Pancreas (tissue), 10 donors: ENCODE results near the gene EML1. TPM values are rescaled to one million over a fixed set of nuclear protein-coding genes. Genes with fewer than 3 reads are reported as not detected.
A peak's percentile ranks its signal among the peaks of the same experiment; 100 is the strongest.

Experiments
- ATAC-seq, 4 donors: fragments of 200-7000 bp; cut with Tn5 transposase; one replicate each; pipeline versions ENCODE4 v1.8.0 to v1.9.1; 2020; ENCODE audit warnings: mild to moderate bottlenecking in 4 of 4, moderate library complexity in 4 of 4
- DNase-seq, 6 donors: peaks; one replicate each; pipeline ENCODE4 v3.0.0-alpha.2; 2020
- FAIRE-seq: peaks from 2 replicates; lab custom pipeline; 2012; peaks lifted over from hg19 to GRCh38; lab: Jason Lieb, UNC
- H3K27ac ChIP-seq, 4 donors: fragments of 200-600 bp; sonication (generic); 1 replicate in 3 of 4; 2 replicates in 1 of 4; pipeline versions ENCODE4 v1.5.0 to v1.8.0; 2020
- H3K27me3 ChIP-seq, 4 donors: fragments of 200-600 bp; one replicate each; pipeline ENCODE4 v1.8.0; 2021
- H3K36me3 ChIP-seq, 3 donors: fragments of 200-600 bp; sonication (generic) in 1 of 3; one replicate each; pipeline versions ENCODE4 v1.5.0 to v1.8.0; 2020 to 2021
- H3K4me1 ChIP-seq, 3 donors: fragments of 200-600 bp; one replicate each; pipeline ENCODE4 v1.8.0; 2021
- H3K4me3 ChIP-seq, 4 donors: fragments of 200-600 bp; sonication (generic) in 2 of 4; one replicate each; pipeline versions ENCODE4 v1.5.0 to v1.8.0; 2020 to 2021
- H3K9me3 ChIP-seq, 4 donors: fragments of 200-600 bp; one replicate each; pipeline ENCODE4 v1.8.0; 2021
- WGBS, 2 donors: extraction: QIAGEN DNeasy Blood & Tissue Kit; methylation state at CpG; one replicate each; pipeline ENCODE4 v1.1.7; 2013; 5-methylcytosine and 5-hydroxymethylcytosine counted together
- intact Hi-C, 3 donors: fragments of 100-400 bp; cut with DNase I; formaldehyde crosslinking; loops; one replicate each; pipeline versions ENCODE4 v1.11.1 to v1.14.2; 2022
- polyA plus RNA-seq, 2 donors: library from polyadenylated mRNA; stranded (reverse); fragments of 200-250 nt; gene quantifications; one replicate each; pipeline ENCODE4 v1.2.3, GENCODE V29; 2013
- total RNA-seq, 6 donors: library from RNA; stranded (reverse); fragmentation: NEBNext Ultra II Directional in 4 of 6; extraction: Animal tissue kit (Norgen Biotek cat#: 25700) in 4 of 6; gene quantifications; one replicate each; pipeline versions ENCODE4 v1.2.1 to v1.2.4, GENCODE V29; 2021 to 2023
- TF ChIP-seq, protein P1 (sequence below), 4 donors: fragments of 200-600 bp; sonication (generic) in 3 of 4; IDR thresholded peaks; one replicate each; pipeline versions ENCODE4 v1.5.0 to v1.8.0; 2021; ENCODE audit warnings: antibody characterized with exemption in 4 of 4
- donor health status: healthy with polysubstance abuse.
- donor health status: DM: no; HTN: no; CAD: no; lungs with moderate emphysema.
- donor health status: DM: no; HTN: no; CAD: no.
- donor health status: control.
- donor health status: control.
- donor health status: Bipolar disorder and iron deficiency.
- donor health status: DM: yes; HTN: yes; CAD: no.
- donor health status: DM: no; HTN: no; CAD: no.
- donor health status: DM: no; HTN: no; CAD: no.
- donor health status: DM: yes; HTN: yes; CAD: no.

Gene EML1
- total and polyA plus RNA-seq, 8 donors: 3.8 to 13.4 (median 9.7) TPM

DNA sequence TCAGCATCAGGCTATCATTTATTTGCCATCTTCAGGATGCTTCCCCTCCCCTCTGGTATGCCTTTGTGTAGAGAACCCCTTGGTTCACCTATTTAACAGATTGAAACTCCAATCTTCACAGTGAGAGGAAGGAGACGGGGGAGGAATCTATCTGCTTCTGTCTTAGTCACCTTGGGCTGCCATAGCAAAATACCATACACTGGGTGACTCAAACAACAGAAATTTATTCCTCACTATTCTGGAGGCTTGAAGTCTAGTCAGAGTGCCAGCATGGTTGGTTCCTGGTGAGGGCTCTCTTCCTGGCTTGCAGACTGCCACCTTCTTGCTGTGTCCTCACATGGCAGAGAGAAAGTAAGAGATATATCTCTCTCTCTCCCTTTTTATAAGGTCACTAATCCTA lies 13.5 kb upstream of the EML1 start:
- no peak for FAIRE-seq
- Histone ChIP-seq H3K9me3 (no peaks in the 10 kb centered on the region), H3K4me1 (no peaks in the 10 kb centered on the region), H3K4me3 (no peak overlapping the region), H3K27me3 (no peaks in the 10 kb centered on the region), H3K36me3 (no peaks in the 10 kb centered on the region), H3K27ac (no peak overlapping the region)
- no peak for ATAC-seq
- TF ChIP-seq, protein P1, sequence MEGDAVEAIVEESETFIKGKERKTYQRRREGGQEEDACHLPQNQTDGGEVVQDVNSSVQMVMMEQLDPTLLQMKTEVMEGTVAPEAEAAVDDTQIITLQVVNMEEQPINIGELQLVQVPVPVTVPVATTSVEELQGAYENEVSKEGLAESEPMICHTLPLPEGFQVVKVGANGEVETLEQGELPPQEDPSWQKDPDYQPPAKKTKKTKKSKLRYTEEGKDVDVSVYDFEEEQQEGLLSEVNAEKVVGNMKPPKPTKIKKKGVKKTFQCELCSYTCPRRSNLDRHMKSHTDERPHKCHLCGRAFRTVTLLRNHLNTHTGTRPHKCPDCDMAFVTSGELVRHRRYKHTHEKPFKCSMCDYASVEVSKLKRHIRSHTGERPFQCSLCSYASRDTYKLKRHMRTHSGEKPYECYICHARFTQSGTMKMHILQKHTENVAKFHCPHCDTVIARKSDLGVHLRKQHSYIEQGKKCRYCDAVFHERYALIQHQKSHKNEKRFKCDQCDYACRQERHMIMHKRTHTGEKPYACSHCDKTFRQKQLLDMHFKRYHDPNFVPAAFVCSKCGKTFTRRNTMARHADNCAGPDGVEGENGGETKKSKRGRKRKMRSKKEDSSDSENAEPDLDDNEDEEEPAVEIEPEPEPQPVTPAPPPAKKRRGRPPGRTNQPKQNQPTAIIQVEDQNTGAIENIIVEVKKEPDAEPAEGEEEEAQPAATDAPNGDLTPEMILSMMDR (IDR thresholded peaks at IDR 0.05): no peak
- intact Hi-C loops: no loop called here
- 88 to 100% methylated on average over 1 of the region's 1 CpG for WGBS, 2 donors
- DNase-seq: no peak

DNA sequence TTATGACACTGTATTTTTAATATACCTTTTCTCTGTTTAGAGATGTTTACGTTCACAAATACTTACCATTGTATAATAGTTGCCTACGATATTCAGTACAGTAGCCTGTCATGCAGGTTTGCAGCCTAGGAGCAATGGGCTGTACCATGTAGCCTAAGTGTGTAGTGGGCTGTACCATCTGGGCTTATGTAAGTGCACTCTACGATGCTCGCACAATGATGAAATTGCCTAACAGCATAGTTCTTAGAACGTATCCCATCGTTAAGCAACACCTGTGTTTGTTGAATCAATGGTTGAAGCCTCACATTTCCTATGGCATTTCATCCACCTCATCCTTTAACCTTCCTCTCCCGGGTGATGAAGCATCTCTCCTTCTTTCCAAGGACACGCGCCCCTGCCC lies 12.5 kb upstream of the EML1 start:
- intact Hi-C loops: no loop called here
- WGBS, 2 donors: 76 to 82% methylated on average over 9 of the region's 9 CpGs
- H3K36me3 ChIP-seq: no peaks in the 10 kb centered on the region
- DNase-seq (no peak), ATAC-seq (no peak), FAIRE-seq (no peak)
- no peak overlapping the region for H3K27ac ChIP-seq
- no peaks in the 10 kb centered on the region for H3K27me3 ChIP-seq
- H3K9me3 ChIP-seq: no peaks in the 10 kb centered on the region
- no peak overlapping the region for H3K4me3 ChIP-seq
- no peaks in the 10 kb centered on the region for H3K4me1 ChIP-seq
- TF ChIP-seq, protein P1 (IDR thresholded peaks at IDR 0.05): no peak

DNA sequence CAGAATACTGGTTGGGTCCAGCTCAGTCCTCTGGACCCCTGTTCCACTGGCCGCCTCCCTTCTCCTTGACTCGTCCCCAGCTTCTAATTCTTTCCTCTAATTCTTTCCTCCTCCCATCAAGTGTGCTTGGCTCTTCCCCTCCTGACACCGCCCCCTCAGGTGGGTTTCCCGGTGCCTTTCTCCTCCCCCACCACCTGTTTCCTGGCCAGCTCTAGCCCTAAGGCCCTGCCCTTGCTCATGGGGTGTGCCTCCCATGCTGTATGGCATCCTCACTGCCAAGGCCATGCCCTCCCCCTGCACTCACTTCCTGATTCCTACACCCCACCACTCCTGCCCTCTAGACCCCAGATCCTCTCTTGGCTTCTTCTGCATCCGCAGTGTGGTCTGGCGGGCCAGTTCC lies 12.1 kb upstream of the EML1 start:
- H3K4me1 ChIP-seq: no peaks in the 10 kb centered on the region
- no peaks in the 10 kb centered on the region for H3K36me3 ChIP-seq
- DNase-seq (no peak), FAIRE-seq (no peak), ATAC-seq (no peak)
- H3K9me3 ChIP-seq: no peaks in the 10 kb centered on the region
- WGBS, 2 donors: 70 to 81% methylated on average over 6 of the region's 6 CpGs
- H3K27me3 ChIP-seq: no peaks in the 10 kb centered on the region
- TF ChIP-seq, protein P1 (IDR thresholded peaks at IDR 0.05): no peak
- intact Hi-C loops: no loop called here
- H3K27ac ChIP-seq: no peak overlapping the region
- H3K4me3 ChIP-seq: no peak overlapping the region

DNA sequence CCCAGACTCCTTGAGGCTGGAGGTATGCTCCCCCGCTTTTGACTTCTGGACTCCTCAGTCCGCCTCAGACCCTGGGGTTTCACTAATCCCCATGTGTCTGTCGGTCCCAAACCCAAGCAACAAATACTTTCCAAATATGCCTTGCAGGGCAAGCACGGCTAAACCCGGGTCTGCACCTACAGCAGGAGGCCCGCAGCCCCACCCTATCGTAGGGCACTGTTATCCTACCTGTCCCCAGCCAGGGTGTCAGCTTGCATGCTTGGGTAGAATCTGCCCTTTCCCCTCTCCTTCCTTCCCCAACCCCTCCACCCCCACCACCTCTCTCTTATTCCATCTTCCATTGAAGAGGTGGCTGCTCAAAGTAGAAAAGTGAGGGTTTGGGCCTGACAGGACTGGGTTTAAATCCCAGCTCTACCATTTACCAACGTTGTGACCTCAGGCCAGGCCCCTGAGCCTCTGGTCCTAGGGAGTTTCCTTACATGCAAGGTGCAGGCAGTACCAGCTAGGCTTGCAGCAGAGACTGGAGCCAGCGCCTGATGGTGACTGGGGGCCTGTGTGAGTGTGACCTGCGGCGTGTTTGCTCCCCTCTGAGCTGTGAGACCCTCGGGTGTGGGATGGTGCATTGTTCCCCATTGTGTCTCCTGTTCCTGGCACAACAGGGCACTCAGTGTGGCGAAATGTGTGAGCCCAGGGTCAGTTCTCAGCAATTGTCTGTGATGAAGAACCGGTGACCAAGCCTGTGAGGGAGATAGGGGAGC lies 11.2 kb upstream of the EML1 start:
- 74 to 86% methylated on average over 14 of the region's 14 CpGs for WGBS, 2 donors
- TF ChIP-seq, protein P1 (IDR thresholded peaks at IDR 0.05): no peak
- Histone ChIP-seq H3K27ac (no peak overlapping the region), H3K9me3 (no peaks in the 10 kb centered on the region), H3K27me3 (no peaks in the 10 kb centered on the region), H3K4me1 (no peaks in the 10 kb centered on the region), H3K36me3 (no peaks in the 10 kb centered on the region), H3K4me3 (no peak overlapping the region)
- DNase-seq: no peak
- ATAC-seq: no peak
- intact Hi-C loops: no loop called here
- FAIRE-seq: no peak

DNA sequence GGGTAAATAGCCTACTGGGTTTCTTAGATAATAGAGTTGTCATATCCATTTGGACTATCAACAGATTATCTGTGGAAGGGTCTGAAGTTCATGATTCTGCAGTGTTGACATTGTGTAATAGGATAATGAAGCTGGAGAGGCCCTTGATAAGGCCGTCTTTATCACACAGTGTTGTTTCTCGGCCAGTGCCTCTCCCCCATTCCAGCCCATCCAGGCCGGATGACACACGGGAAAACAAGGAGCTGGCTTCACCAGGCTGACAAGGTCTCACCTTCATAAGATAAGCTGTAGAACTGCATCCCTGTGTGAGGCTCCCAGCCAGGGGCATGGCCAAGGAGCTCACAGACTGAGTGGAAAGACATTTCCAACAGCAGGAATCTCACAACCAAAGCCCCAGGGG lies 8.7 kb upstream of the EML1 start:
- Histone ChIP-seq H3K27me3 (no peaks in the 10 kb centered on the region), H3K9me3 (no peaks in the 10 kb centered on the region), H3K4me1 (no peaks in the 10 kb centered on the region), H3K36me3 (no peaks in the 10 kb centered on the region), H3K4me3 (no peak overlapping the region), H3K27ac (no peak overlapping the region)
- WGBS, 2 donors: 10 to 16% methylated on average over 4 of the region's 4 CpGs
- ATAC-seq: peak in 3 of 4 donors; percentile 21 to 29 (median 25)
- TF ChIP-seq, protein P1 (IDR thresholded peaks at IDR 0.05): no peak
- no peak for DNase-seq
- no peak for FAIRE-seq
- intact Hi-C loops: no loop called here
